Kidney capillary endothelial cell (primary cell): ENCODE results near the gene VOPP1.

Experiments
- DNase-seq: peaks from one replicate; pipeline ENCODE4 v3.0.0-alpha.2; 2018; ENCODE audit warnings: low spot score

The VOPP1 gene

DNA sequence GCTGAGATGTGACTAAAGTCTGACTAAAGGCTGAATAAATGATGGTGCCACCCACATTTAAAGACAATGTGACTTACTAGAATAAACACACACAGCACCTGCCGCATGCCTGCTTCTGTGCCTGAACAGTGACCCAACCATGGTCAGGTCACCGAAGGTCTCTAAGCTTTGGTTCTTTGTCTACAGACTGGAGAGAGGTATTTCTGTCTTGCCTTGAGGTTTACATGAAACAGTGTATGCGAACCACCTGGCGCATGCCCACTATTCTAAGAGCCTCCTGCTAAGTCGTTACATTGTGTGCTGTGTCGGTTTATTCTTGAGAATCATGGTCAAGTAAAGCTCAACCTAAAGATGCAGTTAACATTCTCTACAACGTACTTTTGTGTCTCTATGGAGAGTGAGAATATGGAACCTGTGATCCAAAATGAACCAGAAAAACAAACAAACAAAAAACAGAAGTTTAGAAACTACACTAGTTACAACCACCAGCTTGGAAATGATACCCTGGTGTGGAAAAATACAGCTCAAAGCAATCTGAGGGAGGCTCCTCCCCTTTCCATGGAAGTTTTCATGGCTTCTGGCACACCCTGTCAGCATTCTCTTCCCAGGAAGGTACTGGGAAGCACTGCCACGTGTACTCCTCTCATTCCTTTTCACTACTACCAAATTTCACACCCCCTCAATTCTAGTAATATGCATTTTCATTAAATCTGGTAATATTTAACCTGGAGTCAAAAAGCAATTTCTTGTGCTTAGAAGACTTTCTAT lies 40.0 kb downstream of the VOPP1 start:
- no peak for DNase-seq

DNA sequence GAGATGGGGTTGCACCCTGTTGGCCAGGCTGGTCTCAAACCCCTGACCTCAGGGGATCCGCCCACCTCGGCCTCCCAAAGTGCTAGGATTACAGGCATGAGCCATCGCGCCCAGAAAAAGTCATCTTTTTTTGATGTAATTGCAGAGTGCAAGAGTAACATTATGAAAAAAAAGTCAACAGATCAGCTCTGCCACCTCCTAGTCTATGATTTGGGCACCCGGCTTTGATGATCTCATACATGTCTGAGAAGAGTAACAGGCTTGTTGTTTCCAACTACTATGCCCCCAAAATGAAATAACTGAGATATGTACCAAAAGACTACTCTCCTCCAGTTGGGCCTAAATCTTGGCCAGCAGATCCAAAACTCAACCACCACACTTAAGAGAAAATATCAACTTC lies 40.8 kb downstream of the VOPP1 start:
- DNase-seq, result no peak

DNA sequence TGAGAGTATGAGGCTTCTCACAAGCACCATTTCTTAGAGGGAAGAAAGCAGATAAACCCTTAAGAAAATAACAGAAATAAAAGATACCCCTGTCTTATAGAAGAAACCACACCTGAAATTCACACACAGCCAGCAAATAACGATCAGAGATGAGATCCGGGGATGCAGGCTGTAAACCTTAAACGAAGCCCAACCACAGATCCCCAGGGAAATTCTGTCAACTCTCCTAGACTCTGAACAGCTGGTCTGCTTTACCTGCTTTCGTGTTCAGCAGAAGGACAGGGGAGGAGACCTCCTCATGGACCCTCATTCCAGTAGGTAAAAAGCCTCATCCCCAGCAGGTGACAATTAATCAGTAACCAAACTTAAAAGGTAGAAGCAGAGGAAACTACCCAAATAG lies 45.0 kb downstream of the VOPP1 start:
- no peak for DNase-seq

DNA sequence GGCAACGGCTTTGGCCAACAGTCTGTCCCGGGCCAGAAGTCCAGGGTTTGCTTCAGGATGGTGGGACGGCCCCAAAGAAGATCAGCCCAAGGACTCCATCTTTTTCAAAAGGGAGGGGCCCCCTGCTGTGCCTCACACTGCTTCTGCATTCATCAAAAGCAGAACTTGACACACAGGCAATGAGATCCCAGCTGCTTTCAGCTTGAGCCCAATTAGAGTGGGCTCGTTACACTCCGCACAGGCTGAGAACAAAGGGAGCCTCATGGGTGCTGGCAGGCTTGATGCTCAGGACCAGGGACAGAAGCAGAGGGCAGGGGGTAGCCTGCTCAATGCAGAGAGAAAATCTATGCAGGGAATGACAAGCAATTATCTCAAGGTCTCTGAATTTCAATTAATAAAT lies 45.5 kb downstream of the VOPP1 start:
- no peak for DNase-seq

- DNase-seq, result no peak
These were observed 46.0 kb downstream of the VOPP1 start for GRCh38 chr7:55526329-55526728.

GRCh38 chr7:55524558-55525310 lies 47.6 kb downstream of the VOPP1 start:
- DNase-seq, result no peak

DNA sequence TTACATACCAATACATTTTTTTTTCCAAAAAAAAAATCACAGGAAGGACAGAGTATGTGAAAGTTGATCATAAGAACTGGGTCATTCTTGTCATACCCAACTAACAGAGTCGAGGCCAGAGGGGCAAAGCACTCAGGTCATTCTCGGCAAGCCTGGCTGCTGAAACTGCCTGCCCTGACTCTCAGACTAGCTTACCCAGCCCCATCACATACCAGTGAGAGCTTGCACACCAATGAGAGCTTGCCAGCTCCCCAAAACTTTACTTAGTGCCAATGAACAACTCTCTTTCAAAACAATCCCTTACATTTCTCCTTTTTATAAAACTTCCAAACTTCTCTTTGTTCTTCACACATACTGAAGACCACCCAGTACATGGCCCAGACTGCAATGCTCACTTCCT lies 48.9 kb downstream of the VOPP1 start:
- DNase-seq, result no peak

DNA sequence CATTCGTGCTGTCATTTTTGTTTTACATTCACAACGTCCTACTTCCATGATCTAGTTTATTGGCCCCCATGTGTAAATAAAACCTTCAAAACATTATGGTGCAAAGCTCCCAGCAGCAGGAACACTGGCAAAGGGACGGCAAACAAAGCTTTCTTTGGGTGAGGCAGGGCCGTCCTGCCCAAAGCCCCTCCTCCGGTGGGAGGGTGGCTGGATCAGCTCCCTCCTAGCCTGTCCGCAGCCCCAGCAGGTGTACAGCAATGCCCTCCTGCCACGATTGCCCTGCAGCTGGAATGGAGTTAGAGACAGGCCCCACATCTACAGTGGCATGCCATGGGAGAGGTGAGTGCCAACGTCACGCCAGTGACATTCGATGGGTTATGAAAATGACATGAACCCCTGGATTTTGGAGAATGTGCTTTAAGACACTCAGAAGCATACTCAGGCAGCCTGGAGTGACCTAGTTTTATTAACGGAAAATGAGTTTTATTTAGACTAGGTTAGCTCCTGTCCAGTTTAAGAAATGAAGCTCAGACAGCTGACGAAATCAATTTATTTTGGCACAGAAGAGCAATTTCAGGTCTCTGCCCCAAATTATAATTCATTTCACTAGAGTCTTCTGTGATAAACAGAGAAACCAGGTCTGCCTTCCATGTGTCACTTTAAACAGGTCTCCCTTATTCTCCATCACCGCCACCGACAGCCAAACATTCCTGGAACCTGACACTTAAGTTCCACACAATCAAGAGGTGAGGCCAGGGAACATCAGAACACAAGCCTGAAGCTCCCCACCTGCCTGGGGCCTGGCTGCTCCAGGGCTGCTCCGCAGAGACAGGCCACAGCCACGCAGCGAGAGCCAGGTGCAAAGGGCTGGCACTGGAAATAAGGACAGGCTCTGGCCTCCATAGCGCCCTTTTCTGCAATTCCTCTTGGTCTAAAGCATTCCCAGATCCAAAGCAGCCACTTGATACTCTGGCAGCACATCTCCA lies 50.1 kb downstream of the VOPP1 start:
- no peak for DNase-seq

DNA sequence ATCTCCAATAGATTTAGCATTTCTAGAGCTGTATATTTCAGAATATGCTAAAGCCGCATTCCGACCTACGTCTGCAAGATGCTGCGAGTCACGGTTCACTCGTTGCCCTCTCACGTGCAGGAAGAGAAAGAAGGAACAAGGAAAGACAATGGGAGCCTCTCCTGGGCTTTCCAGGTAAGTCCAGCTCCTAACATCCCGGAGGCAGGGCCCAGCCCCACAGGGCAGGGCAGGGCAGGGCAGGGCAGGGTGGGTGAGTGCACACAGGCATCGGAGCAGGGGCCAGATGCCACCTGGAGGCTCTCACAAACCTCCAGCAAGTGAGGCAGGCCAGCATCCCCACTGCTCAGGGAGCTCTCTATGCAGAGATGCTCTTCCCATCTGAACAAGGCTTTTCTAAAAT lies 50.8 kb downstream of the VOPP1 start:
- DNase-seq, result no peak

- no peak for DNase-seq
These were observed 51.7 kb downstream of the VOPP1 start for GRCh38 chr7:55520426-55521140.

- no peak for DNase-seq
These were observed 53.5 kb downstream of the VOPP1 start for GRCh38 chr7:55518836-55519235.

GRCh38 chr7:55517936-55518689 lies 54.2 kb downstream of the VOPP1 start:
- DNase-seq, result no peak

DNA sequence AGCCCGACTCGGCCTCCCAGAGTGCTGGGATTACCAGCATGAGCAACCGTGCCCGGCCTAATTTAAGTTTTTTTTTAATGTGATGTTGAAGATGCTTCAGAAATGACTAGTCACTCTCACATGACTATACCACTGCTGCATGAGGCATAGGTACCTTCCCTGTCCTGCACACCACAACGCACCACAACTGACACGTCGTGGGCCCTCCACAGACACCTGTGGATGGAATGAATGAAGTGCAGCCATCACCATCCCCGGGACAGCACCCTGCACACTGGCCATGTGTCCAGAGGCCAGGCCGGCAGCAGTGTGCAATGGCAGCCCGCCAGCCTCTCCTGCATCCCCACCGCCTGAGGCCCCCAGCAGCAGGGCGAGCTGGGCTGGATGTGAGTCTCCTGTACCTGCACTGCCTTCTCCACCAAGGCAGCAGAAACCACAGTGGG lies 55.1 kb downstream of the VOPP1 start:
- DNase-seq, result no peak

GRCh38 chr7:55516409-55516808 lies 55.9 kb downstream of the VOPP1 start:
- DNase-seq, result no peak

DNA sequence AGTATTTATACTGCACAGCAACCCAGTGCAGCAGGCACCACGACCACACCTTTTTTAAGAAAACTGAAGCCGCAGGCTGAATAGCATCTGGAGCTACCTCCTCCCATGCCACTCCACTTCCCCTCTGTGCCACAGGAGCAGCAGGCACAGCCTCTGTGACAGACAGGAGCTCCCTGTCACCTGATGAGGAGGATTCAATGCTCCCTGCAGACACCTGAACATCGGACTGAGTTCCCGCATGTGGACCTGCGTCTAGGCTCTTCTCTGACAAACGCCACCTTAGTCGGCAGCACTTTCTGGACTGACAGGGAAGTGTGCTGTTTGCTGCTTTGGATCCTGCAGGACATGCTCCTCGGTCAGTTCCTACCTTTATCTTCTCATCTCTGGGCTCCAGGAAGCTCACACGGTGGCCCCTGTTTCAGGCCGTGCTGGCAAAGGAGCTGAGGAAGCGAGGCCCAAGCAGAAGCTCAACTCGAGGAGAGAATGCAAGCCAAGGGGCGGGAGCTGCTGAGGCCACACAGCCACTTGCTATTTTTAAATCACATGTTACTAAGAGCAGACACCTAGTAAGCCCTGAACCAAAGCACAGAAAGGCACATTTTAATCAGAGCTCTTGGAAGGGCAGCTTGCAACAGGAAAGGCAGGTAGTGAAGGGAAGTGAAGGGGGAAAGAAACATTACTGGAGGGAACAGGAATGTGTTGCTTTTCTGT lies 56.6 kb downstream of the VOPP1 start:
- no peak for DNase-seq

- DNase-seq, result no peak
These were observed 57.6 kb downstream of the VOPP1 start for GRCh38 chr7:55514546-55515265.

DNA sequence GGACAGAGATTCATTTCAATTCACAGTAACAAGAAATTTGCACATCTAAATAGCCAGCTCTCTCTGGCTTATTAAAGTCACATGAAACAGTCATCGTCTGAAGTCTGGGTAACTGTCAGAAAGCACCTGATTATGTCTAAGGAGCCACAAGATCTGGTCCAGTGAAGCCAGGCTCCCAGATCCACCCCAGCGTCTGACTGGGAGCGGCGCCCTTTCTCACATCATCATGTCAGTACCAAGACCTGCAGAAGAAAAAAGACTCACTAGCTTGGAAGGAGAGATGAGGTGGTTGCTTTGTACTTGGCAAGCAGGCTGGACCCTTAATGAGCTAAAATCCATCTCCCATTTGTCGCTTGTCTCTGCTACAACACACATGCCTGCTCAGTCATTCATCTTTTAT lies 58.4 kb downstream of the VOPP1 start:
- DNase-seq, result no peak

- no peak for DNase-seq
These were observed 59.6 kb downstream of the VOPP1 start for GRCh38 chr7:55512635-55513191.

- DNase-seq, result no peak
These were observed 61.7 kb downstream of the VOPP1 start for GRCh38 chr7:55510621-55511020.
